ENCODE measurements around the gene PDIA2.

GRCh38 chr16:272633-273546 lies 10.1 kb upstream of the PDIA2 start:
- TF ChIP-seq CEBPB (IDR thresholded peaks at IDR 0.05) = no peak
- TF ChIP-seq EP300 (IDR thresholded peaks at IDR 0.05; ENCODE audit: borderline replicate concordance) = no peak
- TF ChIP-seq EGR1 (IDR thresholded peaks at IDR 0.05) = no peak
- no peak for TF ChIP-seq TAF1 (IDR thresholded peaks at IDR 0.05; ENCODE audit: low read depth)
- TF ChIP-seq REST (IDR thresholded peaks at IDR 0.05; ENCODE audit: low read depth) = no peak
- TF ChIP-seq, protein P1, sequence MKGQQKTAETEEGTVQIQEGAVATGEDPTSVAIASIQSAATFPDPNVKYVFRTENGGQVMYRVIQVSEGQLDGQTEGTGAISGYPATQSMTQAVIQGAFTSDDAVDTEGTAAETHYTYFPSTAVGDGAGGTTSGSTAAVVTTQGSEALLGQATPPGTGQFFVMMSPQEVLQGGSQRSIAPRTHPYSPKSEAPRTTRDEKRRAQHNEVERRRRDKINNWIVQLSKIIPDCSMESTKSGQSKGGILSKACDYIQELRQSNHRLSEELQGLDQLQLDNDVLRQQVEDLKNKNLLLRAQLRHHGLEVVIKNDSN (IDR thresholded peaks at IDR 0.05) = no peak
